ENCODE results near the gene TNIK. TPM values are rescaled to one million over a fixed set of nuclear protein-coding genes. Genes with fewer than 3 reads are reported as not detected.

The TNIK gene
- polyA plus RNA-seq, 1 donor from 2014 or later, result 19.3 TPM

DNA sequence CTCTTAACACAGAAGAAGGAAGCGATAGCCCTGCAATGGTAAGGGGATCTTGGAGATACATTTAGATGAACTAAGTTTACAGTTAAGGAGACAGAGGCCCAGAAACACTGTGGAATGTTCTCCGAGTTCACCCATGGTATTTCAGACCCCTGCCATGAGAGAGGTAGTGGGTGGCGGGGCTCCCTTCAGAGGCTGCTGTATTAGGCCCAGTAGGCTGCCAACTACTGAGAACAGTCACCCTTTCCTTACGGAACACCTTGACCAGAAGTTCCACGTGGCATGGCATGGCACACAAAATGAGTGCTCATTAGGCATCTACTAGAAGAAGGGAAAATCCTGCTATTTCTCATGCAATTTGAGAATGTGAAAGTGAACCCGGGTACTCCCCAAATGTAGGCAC lies 195.4 kb downstream of the TNIK start:
- Histone ChIP-seq H3K9me2 (ENCODE audit: insufficient read depth, low read length) (no peaks in the 10 kb centered on the region), H3K9ac (ENCODE audit: low read length) (no peak overlapping the region), H4K20me1 (ENCODE audit: insufficient read depth) (no peaks in the 10 kb centered on the region), H3K4me2 (ENCODE audit: low read length) (no peak overlapping the region), H3K4me3 (ENCODE audit: low read length) (no peak overlapping the region), H3K27ac (ENCODE audit: low read length) (no peak overlapping the region), H3K9me3 (ENCODE audit: low read length) (no peaks in the 10 kb centered on the region), H2AFZ (ENCODE audit: low read depth, low read length) (no peak overlapping the region), H3K27me3 (ENCODE audit: insufficient read depth, low read depth, low read length) (no peaks in the 10 kb centered on the region), H3F3A (ENCODE audit: insufficient read depth, low read length, poor library complexity, severe bottlenecking) (peaks cover 3% of the 10 kb centered on the region), H3K36me3 (ENCODE audit: insufficient read depth, low read length) (no peaks in the 10 kb centered on the region), H3K79me2 (replicated peaks; ENCODE audit: insufficient read depth, low read length) (no peaks in the 10 kb centered on the region)
- no peak for TF ChIP-seq MXI1 (conservative IDR thresholded peaks at IDR 0.05; ENCODE audit: poor library complexity, severe bottlenecking)
- no peak for TF ChIP-seq TAF1 (IDR thresholded peaks at IDR 0.05; ENCODE audit: low read depth)
- TF ChIP-seq CTCF (IDR thresholded peaks at IDR 0.05; ENCODE audit: poor library complexity, severe bottlenecking), result no peak
- no peak for TF ChIP-seq RAD21 (conservative IDR thresholded peaks at IDR 0.05)
- no peak for TF ChIP-seq SMC3 (conservative IDR thresholded peaks at IDR 0.05; ENCODE audit: poor library complexity)
- no peak for TF ChIP-seq POLR2AphosphoS5 (IDR thresholded peaks at IDR 0.05)
- TF ChIP-seq, protein P1, sequence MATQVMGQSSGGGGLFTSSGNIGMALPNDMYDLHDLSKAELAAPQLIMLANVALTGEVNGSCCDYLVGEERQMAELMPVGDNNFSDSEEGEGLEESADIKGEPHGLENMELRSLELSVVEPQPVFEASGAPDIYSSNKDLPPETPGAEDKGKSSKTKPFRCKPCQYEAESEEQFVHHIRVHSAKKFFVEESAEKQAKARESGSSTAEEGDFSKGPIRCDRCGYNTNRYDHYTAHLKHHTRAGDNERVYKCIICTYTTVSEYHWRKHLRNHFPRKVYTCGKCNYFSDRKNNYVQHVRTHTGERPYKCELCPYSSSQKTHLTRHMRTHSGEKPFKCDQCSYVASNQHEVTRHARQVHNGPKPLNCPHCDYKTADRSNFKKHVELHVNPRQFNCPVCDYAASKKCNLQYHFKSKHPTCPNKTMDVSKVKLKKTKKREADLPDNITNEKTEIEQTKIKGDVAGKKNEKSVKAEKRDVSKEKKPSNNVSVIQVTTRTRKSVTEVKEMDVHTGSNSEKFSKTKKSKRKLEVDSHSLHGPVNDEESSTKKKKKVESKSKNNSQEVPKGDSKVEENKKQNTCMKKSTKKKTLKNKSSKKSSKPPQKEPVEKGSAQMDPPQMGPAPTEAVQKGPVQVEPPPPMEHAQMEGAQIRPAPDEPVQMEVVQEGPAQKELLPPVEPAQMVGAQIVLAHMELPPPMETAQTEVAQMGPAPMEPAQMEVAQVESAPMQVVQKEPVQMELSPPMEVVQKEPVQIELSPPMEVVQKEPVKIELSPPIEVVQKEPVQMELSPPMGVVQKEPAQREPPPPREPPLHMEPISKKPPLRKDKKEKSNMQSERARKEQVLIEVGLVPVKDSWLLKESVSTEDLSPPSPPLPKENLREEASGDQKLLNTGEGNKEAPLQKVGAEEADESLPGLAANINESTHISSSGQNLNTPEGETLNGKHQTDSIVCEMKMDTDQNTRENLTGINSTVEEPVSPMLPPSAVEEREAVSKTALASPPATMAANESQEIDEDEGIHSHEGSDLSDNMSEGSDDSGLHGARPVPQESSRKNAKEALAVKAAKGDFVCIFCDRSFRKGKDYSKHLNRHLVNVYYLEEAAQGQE (IDR thresholded peaks at IDR 0.05; ENCODE audit: borderline replicate concordance), result no peak
- no peak for TF ChIP-seq EP300 (conservative IDR thresholded peaks at IDR 0.05; ENCODE audit: poor library complexity, severe bottlenecking)
- no peak for TF ChIP-seq EZH2 (IDR thresholded peaks at IDR 0.05; ENCODE audit: borderline replicate concordance, insufficient read depth, low read length, poor library complexity, severe bottlenecking)

DNA sequence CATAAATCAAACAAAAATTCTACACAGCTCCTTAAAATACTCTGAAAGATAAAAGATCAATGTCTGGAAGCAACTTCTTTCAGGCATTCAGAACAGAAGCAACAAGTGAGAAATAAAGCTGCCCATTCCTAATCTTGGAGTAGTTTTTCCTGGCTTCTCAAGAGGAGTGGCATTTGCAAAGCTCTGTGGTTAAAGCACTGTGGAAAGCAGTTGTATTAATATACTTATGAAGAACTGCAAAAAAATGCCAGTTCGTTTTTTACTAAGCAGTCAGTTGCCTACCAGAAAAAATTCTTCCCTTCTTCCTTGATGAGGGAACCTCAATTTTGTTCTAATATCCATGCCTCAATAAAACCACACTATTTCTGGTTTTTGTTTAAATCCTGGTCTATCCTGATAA lies 197.8 kb downstream of the TNIK start:
- Histone ChIP-seq H3F3A (ENCODE audit: insufficient read depth, low read length, poor library complexity, severe bottlenecking) (no peaks in the 10 kb centered on the region), H3K9me3 (ENCODE audit: low read length) (no peaks in the 10 kb centered on the region), H3K36me3 (ENCODE audit: insufficient read depth, low read length) (no peaks in the 10 kb centered on the region), H3K9me2 (ENCODE audit: insufficient read depth, low read length) (no peaks in the 10 kb centered on the region), H2AFZ (ENCODE audit: low read depth, low read length) (no peak overlapping the region), H3K27me3 (ENCODE audit: insufficient read depth, low read depth, low read length) (no peaks in the 10 kb centered on the region), H3K79me2 (replicated peaks; ENCODE audit: insufficient read depth, low read length) (no peaks in the 10 kb centered on the region), H3K27ac (ENCODE audit: low read length) (no peak overlapping the region), H3K4me3 (ENCODE audit: low read length) (no peak overlapping the region), H3K4me2 (ENCODE audit: low read length) (no peak overlapping the region), H3K9ac (ENCODE audit: low read length) (no peak overlapping the region), H4K20me1 (ENCODE audit: insufficient read depth) (no peaks in the 10 kb centered on the region)
- no peak for TF ChIP-seq MXI1 (conservative IDR thresholded peaks at IDR 0.05; ENCODE audit: poor library complexity, severe bottlenecking)
- TF ChIP-seq EP300 (conservative IDR thresholded peaks at IDR 0.05; ENCODE audit: poor library complexity, severe bottlenecking), result no peak
- no peak for TF ChIP-seq RAD21 (conservative IDR thresholded peaks at IDR 0.05)
- no peak for TF ChIP-seq EZH2 (IDR thresholded peaks at IDR 0.05; ENCODE audit: borderline replicate concordance, insufficient read depth, low read length, poor library complexity, severe bottlenecking)
- TF ChIP-seq CTCF (IDR thresholded peaks at IDR 0.05; ENCODE audit: poor library complexity, severe bottlenecking), result no peak
- TF ChIP-seq SMC3 (conservative IDR thresholded peaks at IDR 0.05; ENCODE audit: poor library complexity), result no peak
- TF ChIP-seq, protein P1 (IDR thresholded peaks at IDR 0.05; ENCODE audit: borderline replicate concordance), result no peak
- TF ChIP-seq POLR2AphosphoS5 (IDR thresholded peaks at IDR 0.05), result no peak
- no peak for TF ChIP-seq TAF1 (IDR thresholded peaks at IDR 0.05; ENCODE audit: low read depth)
